ENCODE measurements around the gene RNF144A.

Gene RNF144A

GRCh38 chr2:6940820-6941219, 23.6 kb downstream of the RNF144A start:
- peaks cover 26% of the 10 kb centered on the region for H3K4me1 ChIP-seq (ENCODE audit: insufficient read depth, low read length)
- no peak overlapping the region for H3K4me3 ChIP-seq (ENCODE audit: low read length)
- H3K36me3 ChIP-seq (ENCODE audit: insufficient read depth, low read length) = peaks cover 9% of the 10 kb centered on the region; the same call in 1 of the 2 replicates
- no peak overlapping the region for H3K9ac ChIP-seq (ENCODE audit: low read depth, low read length)
- no peaks in the 10 kb centered on the region for H3K9me3 ChIP-seq (ENCODE audit: insufficient read depth, low read depth, low read length)
- WGBS = 38% methylated on average over 2 of the region's 2 CpGs
- H3K27me3 ChIP-seq (ENCODE audit: insufficient read depth, low read length) = no peaks in the 10 kb centered on the region
- no peak overlapping the region for H3K27ac ChIP-seq (ENCODE audit: low read depth, low read length)

GRCh38 chr2:6941299-6942046, 24.3 kb downstream of the RNF144A start:
- H3K36me3 ChIP-seq (ENCODE audit: insufficient read depth, low read length) = peaks cover 9% of the 10 kb centered on the region; the same call in 1 of the 2 replicates
- peaks cover 26% of the 10 kb centered on the region for H3K4me1 ChIP-seq (ENCODE audit: insufficient read depth, low read length)
- H3K27ac ChIP-seq (ENCODE audit: low read depth, low read length) = no peak overlapping the region
- H3K9me3 ChIP-seq (ENCODE audit: insufficient read depth, low read depth, low read length) = no peaks in the 10 kb centered on the region
- WGBS = 92% methylated on average over 9 of the region's 10 CpGs
- no peak overlapping the region for H3K4me3 ChIP-seq (ENCODE audit: low read length)
- H3K27me3 ChIP-seq (ENCODE audit: insufficient read depth, low read length) = no peaks in the 10 kb centered on the region
- no peak overlapping the region for H3K9ac ChIP-seq (ENCODE audit: low read depth, low read length)

- Histone ChIP-seq H3K27ac (ENCODE audit: low read depth, low read length) (no peak overlapping the region), H3K4me3 (ENCODE audit: low read length) (no peak overlapping the region), H3K36me3 (ENCODE audit: insufficient read depth, low read length) (peaks cover 9% of the 10 kb centered on the region; the same call in 1 of the 2 replicates), H3K4me1 (ENCODE audit: insufficient read depth, low read length) (peaks cover 26% of the 10 kb centered on the region), H3K27me3 (ENCODE audit: insufficient read depth, low read length) (no peaks in the 10 kb centered on the region), H3K9ac (ENCODE audit: low read depth, low read length) (no peak overlapping the region), H3K9me3 (ENCODE audit: insufficient read depth, low read depth, low read length) (no peaks in the 10 kb centered on the region)
- 97% methylated on average over 8 of the region's 8 CpGs for WGBS
Observed at GRCh38 chr2:6942848-6943247, 25.6 kb downstream of the RNF144A start.

GRCh38 chr2:6943523-6943922, 26.3 kb downstream of the RNF144A start:
- H3K27ac ChIP-seq (ENCODE audit: low read depth, low read length) = no peak overlapping the region
- H3K9me3 ChIP-seq (ENCODE audit: insufficient read depth, low read depth, low read length) = no peaks in the 10 kb centered on the region
- H3K9ac ChIP-seq (ENCODE audit: low read depth, low read length) = no peak overlapping the region
- peaks cover 25% of the 10 kb centered on the region for H3K4me1 ChIP-seq (ENCODE audit: insufficient read depth, low read length)
- 95% methylated on average over 6 of the region's 6 CpGs for WGBS
- H3K36me3 ChIP-seq (ENCODE audit: insufficient read depth, low read length) = peaks cover 9% of the 10 kb centered on the region; the same call in 1 of the 2 replicates
- H3K27me3 ChIP-seq (ENCODE audit: insufficient read depth, low read length) = no peaks in the 10 kb centered on the region
- H3K4me3 ChIP-seq (ENCODE audit: low read length) = no peak overlapping the region

- Histone ChIP-seq H3K9ac (ENCODE audit: low read depth, low read length) (no peak overlapping the region), H3K27me3 (ENCODE audit: insufficient read depth, low read length) (no peaks in the 10 kb centered on the region), H3K9me3 (ENCODE audit: insufficient read depth, low read depth, low read length) (no peaks in the 10 kb centered on the region), H3K4me1 (ENCODE audit: insufficient read depth, low read length) (peaks cover 21% of the 10 kb centered on the region), H3K4me3 (ENCODE audit: low read length) (no peak overlapping the region), H3K27ac (ENCODE audit: low read depth, low read length) (no peak overlapping the region), H3K36me3 (ENCODE audit: insufficient read depth, low read length) (peaks cover 9% of the 10 kb centered on the region; the same call in 1 of the 2 replicates)
- WGBS = 97% methylated on average over 8 of the region's 8 CpGs
Observed at GRCh38 chr2:6943971-6944370, 26.8 kb downstream of the RNF144A start.

GRCh38 chr2:6944555-6944954, 27.3 kb downstream of the RNF144A start:
- Histone ChIP-seq H3K27ac (ENCODE audit: low read depth, low read length) (no peak overlapping the region), H3K9ac (ENCODE audit: low read depth, low read length) (no peak overlapping the region), H3K36me3 (ENCODE audit: insufficient read depth, low read length) (peaks cover 9% of the 10 kb centered on the region; the same call in 1 of the 2 replicates), H3K9me3 (ENCODE audit: insufficient read depth, low read depth, low read length) (no peaks in the 10 kb centered on the region), H3K27me3 (ENCODE audit: insufficient read depth, low read length) (no peaks in the 10 kb centered on the region), H3K4me3 (ENCODE audit: low read length) (no peak overlapping the region), H3K4me1 (ENCODE audit: insufficient read depth, low read length) (peaks cover 17% of the 10 kb centered on the region)
- 97% methylated on average over 5 of the region's 5 CpGs for WGBS

- Histone ChIP-seq H3K4me3 (ENCODE audit: low read length) (no peak overlapping the region), H3K9ac (ENCODE audit: low read depth, low read length) (no peak overlapping the region), H3K27ac (ENCODE audit: low read depth, low read length) (no peak overlapping the region), H3K27me3 (ENCODE audit: insufficient read depth, low read length) (no peaks in the 10 kb centered on the region), H3K36me3 (ENCODE audit: insufficient read depth, low read length) (peaks cover 9% of the 10 kb centered on the region; the same call in 1 of the 2 replicates), H3K4me1 (ENCODE audit: insufficient read depth, low read length) (peaks cover 10% of the 10 kb centered on the region), H3K9me3 (ENCODE audit: insufficient read depth, low read depth, low read length) (no peaks in the 10 kb centered on the region)
- 95% methylated on average over 9 of the region's 9 CpGs for WGBS
Observed at GRCh38 chr2:6945087-6945813, 28.0 kb downstream of the RNF144A start.

GRCh38 chr2:6945821-6946220, 28.6 kb downstream of the RNF144A start:
- Histone ChIP-seq H3K27ac (ENCODE audit: low read depth, low read length) (no peak overlapping the region), H3K36me3 (ENCODE audit: insufficient read depth, low read length) (peaks cover 9% of the 10 kb centered on the region; the same call in 1 of the 2 replicates), H3K4me3 (ENCODE audit: low read length) (no peak overlapping the region), H3K27me3 (ENCODE audit: insufficient read depth, low read length) (no peaks in the 10 kb centered on the region), H3K9me3 (ENCODE audit: insufficient read depth, low read depth, low read length) (no peaks in the 10 kb centered on the region), H3K9ac (ENCODE audit: low read depth, low read length) (no peak overlapping the region), H3K4me1 (ENCODE audit: insufficient read depth, low read length) (peaks cover 5% of the 10 kb centered on the region)

GRCh38 chr2:6946722-6947121, 29.5 kb downstream of the RNF144A start:
- no peaks in the 10 kb centered on the region for H3K27me3 ChIP-seq (ENCODE audit: insufficient read depth, low read length)

GRCh38 chr2:6947929-6948676, 30.9 kb downstream of the RNF144A start:
- WGBS = 96% methylated on average over 6 of the region's 6 CpGs

More at GRCh38 chr2:6946722-6947121, 29.5 kb downstream of the RNF144A start:
- 0 out of 2 replicates have a peak, but pooled peaks cover 5% of the 10 kb centered on the region for H3K36me3 ChIP-seq (ENCODE audit: insufficient read depth, low read length)
- H3K27ac ChIP-seq (ENCODE audit: low read depth, low read length) = no peak overlapping the region
- no peak overlapping the region for H3K4me3 ChIP-seq (ENCODE audit: low read length)
- WGBS = 100% methylated on average over 2 of the region's 2 CpGs
- H3K4me1 ChIP-seq (ENCODE audit: insufficient read depth, low read length) = no peaks in the 10 kb centered on the region; the same call in 1 of the 2 replicates
- no peak overlapping the region for H3K9ac ChIP-seq (ENCODE audit: low read depth, low read length)
- H3K9me3 ChIP-seq (ENCODE audit: insufficient read depth, low read depth, low read length) = no peaks in the 10 kb centered on the region

More at GRCh38 chr2:6947929-6948676, 30.9 kb downstream of the RNF144A start:
- H3K4me3 ChIP-seq (ENCODE audit: low read length) = no peak overlapping the region
- no peak overlapping the region for H3K27ac ChIP-seq (ENCODE audit: low read depth, low read length)
- H3K27me3 ChIP-seq (ENCODE audit: insufficient read depth, low read length) = no peaks in the 10 kb centered on the region
- H3K4me1 ChIP-seq (ENCODE audit: insufficient read depth, low read length) = no peaks in the 10 kb centered on the region; the same call in 1 of the 2 replicates
- H3K9ac ChIP-seq (ENCODE audit: low read depth, low read length) = no peak overlapping the region
- H3K36me3 ChIP-seq (ENCODE audit: insufficient read depth, low read length) = no peaks in the 10 kb centered on the region
- no peaks in the 10 kb centered on the region for H3K9me3 ChIP-seq (ENCODE audit: insufficient read depth, low read depth, low read length)

Data from HUES64 (cell line).